Hepatocyte (in vitro differentiated cells): ENCODE results near the gene SATB1. TPM values are rescaled to one million over a fixed set of nuclear protein-coding genes. Genes with fewer than 3 reads are reported as not detected.

Experiments
- DNase-seq: peaks from one replicate; pipeline ENCODE4 v3.0.0-alpha.2; 2016; ENCODE audit warnings: low spot score
- H2AFZ ChIP-seq: fragments of 200-600 bp; sonication (generic); 2 replicates; pipeline ENCODE4 v1.6.0; 2016; ENCODE audit warnings: antibody characterized with exemption, mild to moderate bottlenecking
- H3K27ac ChIP-seq: fragments of 200-600 bp; sonication (generic); 2 replicates; pipeline ENCODE4 v1.5.1; 2016; ENCODE audit warnings: mild to moderate bottlenecking
- H3K27me3 ChIP-seq: fragments of 200-600 bp; sonication (generic); 2 replicates; pipeline ENCODE4 v1.6.1; 2016
- H3K36me3 ChIP-seq: fragments of 200-600 bp; sonication (generic); replicated peaks from 2 replicates; pipeline ENCODE4 v1.5.1; 2016; ENCODE audit warnings: low read depth; ENCODE audit not compliant: insufficient read depth
- H3K4me1 ChIP-seq: fragments of 200-600 bp; sonication (generic); 2 replicates; pipeline ENCODE4 v1.5.1; 2016; ENCODE audit warnings: mild to moderate bottlenecking, moderate library complexity; ENCODE audit not compliant: insufficient read depth
- H3K4me2 ChIP-seq: fragments of 200-600 bp; sonication (generic); 2 replicates; pipeline ENCODE4 v1.6.0; 2016
- H3K4me3 ChIP-seq: fragments of 200-600 bp; sonication (generic); 2 replicates; pipeline ENCODE4 v1.5.1; 2016; ENCODE audit warnings: mild to moderate bottlenecking
- H3K79me2 ChIP-seq: fragments of 200-600 bp; sonication (generic); 2 replicates; pipeline ENCODE4 v1.6.0; 2017; ENCODE audit warnings: mild to moderate bottlenecking
- H3K9me2 ChIP-seq: fragments of 200-600 bp; sonication (generic); replicated peaks from 2 replicates; pipeline ENCODE4 v1.6.0; 2017; ENCODE audit warnings: mild to moderate bottlenecking; ENCODE audit not compliant: insufficient read depth
- H3K9me3 ChIP-seq: fragments of 200-600 bp; sonication (generic); 2 replicates; pipeline ENCODE4 v1.5.1; 2016; ENCODE audit warnings: low read depth, mild to moderate bottlenecking
- H4K20me1 ChIP-seq: fragments of 200-600 bp; sonication (generic); 2 replicates; pipeline ENCODE4 v1.6.0; 2016; ENCODE audit warnings: mild to moderate bottlenecking; ENCODE audit not compliant: insufficient read depth, poor library complexity, severe bottlenecking
- EZH2 ChIP-seq: fragments of 200-600 bp; sonication (generic); IDR thresholded peaks from 2 replicates; pipeline ENCODE4 v1.6.1; 2016; ENCODE audit warnings: antibody characterized with exemption, mild to moderate bottlenecking, borderline replicate concordance
- EZH2phosphoT487 ChIP-seq: fragments of 200-600 bp; sonication (generic); IDR thresholded peaks from one replicate; pipeline ENCODE4 v1.6.1; 2018; ENCODE audit warnings: antibody characterized with exemption, mild to moderate bottlenecking, low read depth, moderate library complexity; ENCODE audit not compliant: unreplicated experiment, severe bottlenecking
- WGBS: methylation state at CpG from one replicate; pipeline ENCODE4 v1.1.6; 2016; ENCODE audit warnings: low lambda C conversion rate; ENCODE audit errors: missing lambda C conversion rate; 5-methylcytosine and 5-hydroxymethylcytosine counted together
- polyA plus RNA-seq: library from polyadenylated mRNA; unstranded; fragments of >200 nt; fragmentation: Nextera tagmentation; extraction: Ambion mirVana; gene quantifications from 2 replicates; pipeline ENCODE4 v1.2.1, GENCODE V29; 2016
- total RNA-seq: library from RNA; depleted of rRNA; stranded (reverse); fragments of >200 nt; gene quantifications from 2 replicates; pipeline ENCODE4 v1.2.3, GENCODE V29; 2014
- TF ChIP-seq, protein P1 (sequence below): fragments of 200-600 bp; sonication (generic); IDR thresholded peaks from 2 replicates; pipeline ENCODE4 v1.5.1; 2016; ENCODE audit warnings: antibody characterized with exemption, mild to moderate bottlenecking; ENCODE audit not compliant: poor library complexity

SATB1 gene
- total and polyA plus RNA-seq, 2 experiments from 2014 or later = 10.0 to 30.7 TPM

- H3K4me3 ChIP-seq = no peak overlapping the region
- peaks cover 49% of the 10 kb centered on the region for H3K27me3 ChIP-seq
- no peak for TF ChIP-seq EZH2
- no peak for TF ChIP-seq EZH2phosphoT487
- TF ChIP-seq, protein P1, sequence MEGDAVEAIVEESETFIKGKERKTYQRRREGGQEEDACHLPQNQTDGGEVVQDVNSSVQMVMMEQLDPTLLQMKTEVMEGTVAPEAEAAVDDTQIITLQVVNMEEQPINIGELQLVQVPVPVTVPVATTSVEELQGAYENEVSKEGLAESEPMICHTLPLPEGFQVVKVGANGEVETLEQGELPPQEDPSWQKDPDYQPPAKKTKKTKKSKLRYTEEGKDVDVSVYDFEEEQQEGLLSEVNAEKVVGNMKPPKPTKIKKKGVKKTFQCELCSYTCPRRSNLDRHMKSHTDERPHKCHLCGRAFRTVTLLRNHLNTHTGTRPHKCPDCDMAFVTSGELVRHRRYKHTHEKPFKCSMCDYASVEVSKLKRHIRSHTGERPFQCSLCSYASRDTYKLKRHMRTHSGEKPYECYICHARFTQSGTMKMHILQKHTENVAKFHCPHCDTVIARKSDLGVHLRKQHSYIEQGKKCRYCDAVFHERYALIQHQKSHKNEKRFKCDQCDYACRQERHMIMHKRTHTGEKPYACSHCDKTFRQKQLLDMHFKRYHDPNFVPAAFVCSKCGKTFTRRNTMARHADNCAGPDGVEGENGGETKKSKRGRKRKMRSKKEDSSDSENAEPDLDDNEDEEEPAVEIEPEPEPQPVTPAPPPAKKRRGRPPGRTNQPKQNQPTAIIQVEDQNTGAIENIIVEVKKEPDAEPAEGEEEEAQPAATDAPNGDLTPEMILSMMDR = no peak
- no peaks in the 10 kb centered on the region for H3K9me2 ChIP-seq
- H2AFZ ChIP-seq = no peak overlapping the region
- peak overlapping the region; percentile 97 for H3K4me2 ChIP-seq
- DNase-seq = no peak
- H3K79me2 ChIP-seq = no peaks in the 10 kb centered on the region
- H4K20me1 ChIP-seq = no peaks in the 10 kb centered on the region
- WGBS = 24% methylated on average over 7 of the region's 7 CpGs
- H3K36me3 ChIP-seq = no peaks in the 10 kb centered on the region
- peaks cover 15% of the 10 kb centered on the region for H3K4me1 ChIP-seq
- H3K9me3 ChIP-seq = no peaks in the 10 kb centered on the region
- no peak overlapping the region for H3K27ac ChIP-seq
These were observed 21.1 kb upstream of the SATB1 start for GRCh38 chr3:18446149-18446825.

DNA sequence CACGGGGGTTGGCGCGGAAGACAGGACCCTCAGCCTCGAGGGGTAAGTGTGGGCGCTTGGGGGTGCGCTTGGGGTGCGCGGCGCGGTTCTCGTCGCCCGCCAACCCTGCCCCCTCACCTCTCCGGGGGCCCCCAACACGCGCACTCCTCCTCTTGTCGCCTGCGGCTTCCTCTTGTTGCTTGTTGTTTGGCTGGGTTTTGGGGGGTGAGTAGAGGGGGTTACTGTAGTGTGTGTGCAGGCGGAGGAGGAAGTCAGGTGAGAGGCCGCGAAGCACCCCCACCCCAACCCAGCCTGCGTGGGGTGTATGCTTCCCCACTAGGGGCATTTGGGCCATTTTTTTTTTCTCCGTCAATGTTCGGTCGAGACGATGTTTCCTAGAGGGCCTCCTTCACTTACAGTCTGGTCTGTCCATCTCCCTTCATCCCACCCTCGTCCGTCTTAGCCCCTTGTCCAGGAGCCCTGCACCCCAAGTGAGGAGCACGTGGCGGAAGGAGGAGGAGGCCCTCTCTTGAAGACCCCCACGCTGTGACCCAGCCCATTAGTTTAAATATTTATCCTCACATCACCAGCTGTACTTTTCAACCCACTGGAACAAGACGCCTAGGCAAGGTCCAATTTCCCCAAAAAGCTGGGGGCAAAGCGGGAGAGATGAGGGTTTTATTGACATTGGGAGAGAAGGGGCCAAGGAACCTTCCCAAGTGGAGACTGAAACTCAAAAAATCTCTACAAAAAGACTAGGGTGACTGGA is 20.4 kb upstream of the SATB1 start:
- H3K4me1 ChIP-seq = peaks cover 15% of the 10 kb centered on the region
- no peaks in the 10 kb centered on the region for H3K36me3 ChIP-seq
- DNase-seq = peak; percentile 18
- 3% methylated on average over 16 of the region's 33 CpGs for WGBS
- no peak for TF ChIP-seq EZH2phosphoT487
- no peak for TF ChIP-seq EZH2
- TF ChIP-seq, protein P1 = peak; percentile 11
- peak overlapping the region; percentile 97 for H3K4me2 ChIP-seq
- H3K79me2 ChIP-seq = no peaks in the 10 kb centered on the region
- H3K27ac ChIP-seq = no peak overlapping the region
- no peaks in the 10 kb centered on the region for H3K9me2 ChIP-seq
- peak overlapping the region; percentile 47 for H3K4me3 ChIP-seq
- no peaks in the 10 kb centered on the region for H3K9me3 ChIP-seq
- peak overlapping the region; percentile 76 for H2AFZ ChIP-seq
- H3K27me3 ChIP-seq = peaks cover 54% of the 10 kb centered on the region
- no peaks in the 10 kb centered on the region for H4K20me1 ChIP-seq

DNA sequence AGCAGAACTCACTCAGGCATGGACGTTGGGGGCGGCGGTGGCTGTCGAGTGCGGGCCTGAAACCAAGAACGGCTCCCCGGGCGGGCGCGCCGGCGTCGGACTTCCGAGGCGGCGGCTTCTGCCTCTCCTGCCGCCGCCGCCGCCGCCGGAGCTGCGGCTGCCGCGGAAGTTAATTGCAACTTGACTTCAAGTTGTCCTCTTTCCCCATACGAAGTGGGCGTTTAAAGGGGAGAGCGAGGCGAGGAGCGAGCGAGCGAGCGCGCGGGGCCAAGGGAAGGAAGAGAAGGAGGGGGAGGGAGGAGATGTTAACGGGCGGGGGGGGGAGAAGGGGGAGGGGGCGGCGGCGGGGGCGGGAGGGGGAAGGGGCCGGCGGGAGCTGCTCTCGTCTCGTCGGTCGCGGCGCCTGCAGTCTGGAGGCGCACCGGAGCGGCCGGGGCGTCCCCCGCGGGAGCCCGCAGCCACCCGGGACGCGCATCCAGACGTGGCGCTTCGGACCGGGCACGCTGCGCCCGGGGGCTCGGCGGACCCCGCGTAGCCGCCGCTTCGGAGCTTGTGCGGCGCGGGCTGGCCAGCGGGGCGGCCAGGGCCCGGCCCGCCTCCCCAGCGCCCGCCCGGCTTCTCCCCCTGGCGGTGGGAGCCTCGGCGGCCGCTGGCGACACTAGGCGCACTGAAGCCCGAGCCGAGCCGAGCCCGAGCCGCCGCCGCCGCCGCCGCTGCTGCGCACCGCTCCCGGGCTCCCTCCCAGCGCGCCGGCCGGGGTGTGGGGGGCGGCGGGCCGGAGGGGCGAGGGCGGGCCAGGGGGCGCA is 19.7 kb upstream of the SATB1 start:
- Histone ChIP-seq H3K9me3 (no peaks in the 10 kb centered on the region), H3K9me2 (no peaks in the 10 kb centered on the region), H3K36me3 (no peaks in the 10 kb centered on the region), H3K4me2 (peak overlapping the region; percentile 97), H3K4me1 (peaks cover 15% of the 10 kb centered on the region), H3K4me3 (peak overlapping the region; percentile 49), H2AFZ (peak overlapping the region; percentile 88), H3K79me2 (no peaks in the 10 kb centered on the region), H4K20me1 (no peaks in the 10 kb centered on the region), H3K27me3 (peaks cover 54% of the 10 kb centered on the region), H3K27ac (no peak overlapping the region)
- peak; percentile 89 for DNase-seq
- WGBS = under 1% methylated on average over 61 of the region's 113 CpGs
- TF ChIP-seq EZH2phosphoT487 (no peak), EZH2 (no peak)
- TF ChIP-seq, protein P1 = peak; percentile 28
